HG02981 (cell line): ENCODE data around the gene TPX2.

Source experiments
- ATAC-seq: cut with Tn5 transposase; IDR thresholded peaks from one replicate; pipeline ENCODE4 v1.9.1; 2021; ENCODE audit warnings: mild to moderate bottlenecking, moderate library complexity; ENCODE audit not compliant: unreplicated experiment

The TPX2 gene, protein sequence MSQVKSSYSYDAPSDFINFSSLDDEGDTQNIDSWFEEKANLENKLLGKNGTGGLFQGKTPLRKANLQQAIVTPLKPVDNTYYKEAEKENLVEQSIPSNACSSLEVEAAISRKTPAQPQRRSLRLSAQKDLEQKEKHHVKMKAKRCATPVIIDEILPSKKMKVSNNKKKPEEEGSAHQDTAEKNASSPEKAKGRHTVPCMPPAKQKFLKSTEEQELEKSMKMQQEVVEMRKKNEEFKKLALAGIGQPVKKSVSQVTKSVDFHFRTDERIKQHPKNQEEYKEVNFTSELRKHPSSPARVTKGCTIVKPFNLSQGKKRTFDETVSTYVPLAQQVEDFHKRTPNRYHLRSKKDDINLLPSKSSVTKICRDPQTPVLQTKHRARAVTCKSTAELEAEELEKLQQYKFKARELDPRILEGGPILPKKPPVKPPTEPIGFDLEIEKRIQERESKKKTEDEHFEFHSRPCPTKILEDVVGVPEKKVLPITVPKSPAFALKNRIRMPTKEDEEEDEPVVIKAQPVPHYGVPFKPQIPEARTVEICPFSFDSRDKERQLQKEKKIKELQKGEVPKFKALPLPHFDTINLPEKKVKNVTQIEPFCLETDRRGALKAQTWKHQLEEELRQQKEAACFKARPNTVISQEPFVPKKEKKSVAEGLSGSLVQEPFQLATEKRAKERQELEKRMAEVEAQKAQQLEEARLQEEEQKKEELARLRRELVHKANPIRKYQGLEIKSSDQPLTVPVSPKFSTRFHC

DNA sequence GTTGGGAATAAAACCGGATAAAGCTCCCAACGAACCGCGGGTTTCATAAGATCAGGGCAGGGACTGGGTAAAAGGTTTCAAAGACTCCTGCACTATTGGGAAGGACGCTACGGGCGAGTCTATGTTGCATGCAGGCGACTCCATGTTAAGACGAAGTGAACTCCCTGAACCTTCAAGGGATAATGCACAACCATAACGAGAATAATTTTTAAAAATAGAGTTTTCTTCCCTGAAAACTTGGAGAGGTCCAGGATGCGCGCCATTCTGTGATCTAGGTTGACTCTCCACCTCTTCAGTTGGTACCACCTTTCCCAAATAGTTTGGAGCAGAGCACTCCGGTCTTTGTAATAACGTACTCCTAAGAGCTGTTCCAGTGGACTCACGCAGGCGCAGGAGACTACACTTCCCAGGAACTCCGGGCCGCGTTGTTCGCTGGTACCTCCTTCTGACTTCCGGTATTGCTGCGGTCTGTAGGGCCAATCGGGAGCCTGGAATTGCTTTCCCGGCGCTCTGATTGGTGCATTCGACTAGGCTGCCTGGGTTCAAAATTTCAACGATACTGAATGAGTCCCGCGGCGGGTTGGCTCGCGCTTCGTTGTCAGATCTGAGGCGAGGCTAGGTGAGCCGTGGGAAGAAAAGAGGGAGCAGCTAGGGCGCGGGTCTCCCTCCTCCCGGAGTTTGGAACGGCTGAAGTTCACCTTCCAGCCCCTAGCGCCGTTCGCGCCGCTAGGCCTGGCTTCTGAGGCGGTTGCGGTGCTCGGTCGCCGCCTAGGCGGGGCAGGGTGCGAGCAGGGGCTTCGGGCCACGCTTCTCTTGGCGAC lies at the start of gene TPX2:
Gene TPX2 (plus strand): TSS at position 562 of the 821 bp plus-strand sequence. CDS start 18,187 bp downstream, outside the sequence.
- ATAC-seq = peak; percentile 96

DNA sequence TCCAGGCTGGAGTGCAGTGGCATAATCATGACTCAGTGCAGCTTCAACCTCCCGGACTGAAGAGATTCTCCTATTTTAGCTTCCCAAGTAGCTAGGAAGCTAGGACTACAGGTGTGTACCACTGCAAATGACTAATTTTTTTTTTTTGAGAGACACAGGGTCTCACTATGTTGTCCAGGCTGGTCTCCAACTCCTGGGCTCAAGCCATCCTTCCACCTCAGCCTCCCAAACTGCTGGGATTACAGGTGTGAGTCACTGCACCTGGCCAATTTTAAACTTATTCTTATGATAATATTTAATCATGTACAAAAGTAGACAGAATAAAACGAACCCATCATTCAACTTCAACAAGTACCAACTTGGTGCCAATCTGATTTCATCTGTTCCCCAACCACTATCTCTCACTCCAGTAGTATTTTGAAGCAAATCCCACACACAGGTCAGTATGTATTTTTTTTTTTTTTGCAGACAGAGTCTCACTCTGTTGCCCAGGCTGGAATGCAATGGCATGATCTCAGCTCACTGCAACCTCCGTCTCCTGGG lies 48.9 kb upstream of the TPX2 start:
- ATAC-seq = no peak

DNA sequence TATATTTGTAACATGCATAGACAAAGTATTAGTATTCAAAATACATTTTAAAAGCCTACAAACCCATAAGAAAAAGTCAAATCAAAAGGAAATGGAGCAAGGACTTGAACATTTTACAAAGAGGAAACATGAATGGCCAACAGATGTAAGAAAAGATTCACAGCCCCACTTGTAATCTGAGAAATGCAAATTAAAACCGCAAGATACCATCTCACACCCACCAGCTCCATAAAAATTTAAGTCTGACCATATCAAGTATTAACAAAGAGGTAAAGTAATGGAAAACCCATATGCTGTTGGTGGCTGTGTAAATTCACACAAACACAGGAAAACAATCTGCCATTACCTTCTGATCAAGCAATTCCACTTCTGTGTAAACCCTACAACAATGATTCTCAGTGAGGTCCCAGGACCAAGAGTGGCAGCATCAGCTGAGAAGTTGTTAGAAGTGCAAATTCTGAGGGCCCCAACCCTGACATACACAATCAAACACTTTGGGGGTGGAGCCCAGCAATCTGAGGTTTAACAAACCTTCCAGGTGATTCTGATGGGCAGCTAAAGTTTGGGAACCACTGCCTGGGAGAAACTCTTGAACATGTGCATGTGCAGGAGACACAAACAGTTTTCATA lies 47.3 kb upstream of the TPX2 start:
- no peak for ATAC-seq

DNA sequence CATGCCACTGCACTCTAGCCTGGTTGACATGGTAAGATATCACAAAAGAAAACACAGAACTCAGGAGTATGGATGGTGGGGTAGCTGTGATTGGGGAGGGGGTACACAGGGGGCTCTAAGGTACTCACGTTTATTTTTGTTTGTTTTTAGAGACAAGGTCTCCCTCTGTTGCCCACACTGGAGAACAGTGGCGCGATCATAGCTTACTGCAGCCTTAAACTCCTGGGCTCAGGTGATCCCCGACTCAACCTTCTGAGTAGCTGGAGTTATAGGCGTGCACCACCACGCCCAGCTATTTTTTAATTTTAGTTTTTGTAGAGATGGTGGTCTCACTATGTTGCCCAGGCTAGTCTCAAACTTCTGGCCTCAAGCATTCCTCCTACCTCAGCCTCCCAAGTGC lies 45.7 kb upstream of the TPX2 start:
- ATAC-seq = no peak

DNA sequence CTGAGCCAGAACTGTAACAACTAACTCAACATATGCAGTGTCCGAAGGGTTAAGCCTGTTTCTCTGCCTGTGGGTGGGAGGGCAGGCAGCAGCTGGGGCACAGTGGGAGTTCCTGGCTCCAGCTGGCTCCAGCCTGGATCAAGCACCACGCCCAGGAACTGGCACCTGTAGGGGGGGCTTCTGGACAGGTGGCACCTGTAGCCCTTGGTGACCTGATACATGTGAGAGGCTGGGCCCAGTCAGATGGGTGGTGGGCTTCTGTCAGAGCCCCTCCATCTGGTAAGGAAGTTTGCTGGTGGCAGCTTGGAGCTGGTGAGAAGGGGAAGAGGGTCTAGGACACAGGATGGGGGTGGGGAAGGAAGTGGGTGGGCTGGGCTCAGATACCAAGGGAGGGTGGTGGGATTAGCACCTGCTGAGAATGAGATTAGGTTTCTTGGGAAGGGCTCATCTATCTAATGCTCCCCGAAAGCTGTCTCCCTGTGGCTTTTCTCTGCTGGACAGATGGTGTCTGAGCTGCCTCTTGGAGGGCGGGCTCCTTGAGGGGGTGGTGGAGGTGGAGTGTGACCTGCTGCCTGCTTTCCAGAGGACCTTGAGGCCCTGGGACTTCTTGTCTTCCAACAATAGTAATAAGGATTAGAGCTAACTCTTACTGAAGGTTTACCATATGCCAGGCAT lies 45.0 kb upstream of the TPX2 start:
- ATAC-seq = no peak

DNA sequence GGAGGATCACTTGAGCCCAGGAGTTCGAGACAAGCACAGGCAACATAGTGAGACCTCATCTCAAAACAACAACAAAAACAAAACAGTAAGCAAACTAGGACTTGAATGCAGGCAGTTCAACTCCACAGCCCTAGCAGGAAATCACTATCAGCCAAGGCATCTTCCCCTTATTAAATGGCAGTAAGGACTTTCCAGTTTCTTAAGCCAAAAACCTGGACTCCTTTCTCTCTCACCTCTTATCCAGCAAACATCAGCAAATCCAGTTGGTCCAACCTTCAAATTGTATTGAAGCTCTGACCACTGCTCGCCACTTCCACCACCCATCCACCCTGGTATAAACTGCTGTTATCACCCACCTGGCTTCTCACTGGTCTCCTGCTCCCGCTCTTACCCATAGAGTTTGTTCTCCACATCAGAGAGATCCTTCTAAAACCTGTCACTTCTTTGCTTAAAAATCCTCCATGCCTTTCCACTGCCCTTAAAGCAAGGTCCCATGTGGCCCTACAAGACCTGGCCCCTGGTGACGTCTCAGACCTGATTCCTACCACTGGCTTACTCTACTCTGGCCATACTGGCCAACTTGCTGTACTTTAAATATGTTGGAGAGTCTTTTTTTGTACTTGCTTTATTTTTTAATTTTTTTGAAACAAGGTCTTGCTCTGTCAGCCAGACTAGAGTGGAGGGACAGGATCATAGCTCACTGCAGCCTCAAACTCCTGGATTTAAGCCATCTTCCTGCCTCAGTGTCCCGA lies 44.1 kb upstream of the TPX2 start:
- ATAC-seq = no peak

DNA sequence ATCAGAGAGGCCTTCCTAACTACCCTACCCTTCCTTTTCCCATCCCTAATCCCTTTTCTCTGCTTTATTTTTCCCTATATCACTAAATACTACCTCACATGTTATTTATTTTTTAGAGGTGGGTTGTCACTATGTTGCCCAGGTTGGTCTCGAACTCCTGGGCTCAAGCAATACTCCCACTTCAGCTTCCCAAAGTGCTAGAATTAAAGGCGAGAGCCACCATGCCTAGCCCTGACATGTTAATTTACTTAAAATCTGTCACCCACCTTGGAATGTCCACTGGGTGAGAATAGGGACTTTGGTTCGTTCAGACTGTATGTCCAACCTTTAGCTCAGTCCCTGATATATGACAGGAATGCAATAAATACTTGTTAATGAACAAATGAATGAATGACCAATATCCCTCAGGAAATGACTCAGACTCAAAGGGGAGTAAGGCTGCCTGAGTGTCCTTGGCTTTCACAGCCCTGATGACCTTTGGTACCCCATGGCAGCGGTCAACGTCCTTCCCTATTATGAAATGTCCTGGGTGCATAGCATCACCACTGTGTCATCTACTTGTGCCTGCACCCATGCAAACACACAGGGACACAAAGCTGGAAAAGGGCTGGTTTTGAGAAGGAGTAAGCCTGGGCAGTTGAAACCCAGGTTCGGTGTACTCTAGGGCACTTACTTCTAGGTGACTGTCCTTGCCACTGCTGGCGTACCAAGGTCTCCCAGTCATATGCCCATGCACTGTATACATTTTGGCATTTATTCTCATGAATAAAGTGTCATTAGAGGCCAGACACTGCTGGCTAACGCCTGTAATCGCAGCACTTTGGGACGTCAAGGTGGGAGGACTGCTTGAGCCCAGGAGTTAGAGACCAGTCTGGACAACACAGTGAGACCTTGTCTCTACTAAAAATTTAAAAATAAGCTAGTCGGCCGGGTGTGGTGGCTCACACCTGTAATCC lies 43.0 kb upstream of the TPX2 start:
- ATAC-seq = no peak

DNA sequence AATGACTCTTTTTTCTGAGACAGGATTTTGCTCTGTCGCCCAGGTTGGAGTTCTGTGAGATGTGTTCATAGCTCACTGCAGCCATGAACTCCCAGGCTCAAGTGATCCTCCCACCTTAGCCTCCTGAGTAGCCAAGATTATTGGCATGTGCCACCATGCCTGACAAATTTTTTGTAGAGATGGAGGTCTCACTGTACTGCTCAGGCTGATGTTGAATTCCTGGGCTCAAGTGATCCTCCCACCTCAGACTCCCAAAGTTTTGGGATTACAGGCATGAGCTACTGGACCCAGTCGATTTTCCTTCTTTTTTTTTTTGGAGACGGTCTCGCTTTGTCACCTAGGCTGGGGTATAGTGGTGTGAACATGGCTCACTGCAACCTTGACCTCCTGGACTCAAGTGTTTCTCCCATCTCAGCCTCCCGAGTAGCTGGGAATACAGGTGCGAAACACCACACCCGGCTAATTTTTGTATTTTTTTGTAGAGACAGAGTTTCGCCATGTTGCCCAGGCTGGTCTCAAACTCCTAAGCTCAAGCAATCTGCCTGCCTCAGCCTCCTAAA lies 40.8 kb upstream of the TPX2 start:
- no peak for ATAC-seq

DNA sequence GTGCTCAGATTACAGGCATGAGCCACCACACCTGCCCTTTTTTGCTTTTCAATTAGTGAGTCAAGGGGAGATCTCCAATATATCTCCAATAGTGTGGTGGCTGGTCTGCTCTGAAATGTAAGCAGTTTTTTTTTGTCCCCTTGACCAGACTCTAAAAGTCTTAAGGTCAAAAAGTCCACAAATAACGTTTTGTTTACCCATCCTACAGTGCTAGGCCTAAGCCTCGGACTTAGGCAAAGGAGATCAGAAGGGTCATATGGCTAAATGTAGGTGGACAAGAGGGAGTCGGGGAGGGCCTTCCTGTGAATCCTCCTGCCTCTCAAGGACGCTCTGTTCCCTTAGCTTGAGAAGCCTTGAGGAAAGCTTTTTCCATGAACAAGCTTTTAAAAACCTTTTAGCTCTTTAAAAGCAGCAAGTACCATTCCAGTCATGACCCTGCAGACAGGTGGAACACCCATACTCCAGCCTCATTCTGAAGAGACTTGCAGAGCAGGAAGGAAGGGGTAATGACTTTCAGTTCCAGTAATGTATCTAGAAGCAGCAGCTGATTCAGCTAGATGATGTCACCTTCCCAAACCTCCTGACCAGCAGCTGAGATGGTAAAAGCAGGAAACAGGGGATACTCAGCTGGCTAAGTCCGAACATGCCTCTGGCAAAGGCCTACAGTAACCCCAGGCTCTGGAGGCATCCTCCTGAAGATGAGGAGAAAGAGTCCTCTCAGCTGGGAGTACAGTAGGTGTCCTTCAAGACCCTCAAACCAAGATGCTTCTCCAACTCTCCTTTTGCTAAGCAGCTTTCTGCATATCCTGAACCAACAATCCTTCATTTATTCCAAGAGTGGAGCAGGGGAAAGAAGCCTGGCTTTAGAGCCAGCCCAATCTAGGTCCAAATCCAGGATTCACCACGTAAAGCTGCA lies 40.0 kb upstream of the TPX2 start:
- peak; percentile 95 for ATAC-seq

DNA sequence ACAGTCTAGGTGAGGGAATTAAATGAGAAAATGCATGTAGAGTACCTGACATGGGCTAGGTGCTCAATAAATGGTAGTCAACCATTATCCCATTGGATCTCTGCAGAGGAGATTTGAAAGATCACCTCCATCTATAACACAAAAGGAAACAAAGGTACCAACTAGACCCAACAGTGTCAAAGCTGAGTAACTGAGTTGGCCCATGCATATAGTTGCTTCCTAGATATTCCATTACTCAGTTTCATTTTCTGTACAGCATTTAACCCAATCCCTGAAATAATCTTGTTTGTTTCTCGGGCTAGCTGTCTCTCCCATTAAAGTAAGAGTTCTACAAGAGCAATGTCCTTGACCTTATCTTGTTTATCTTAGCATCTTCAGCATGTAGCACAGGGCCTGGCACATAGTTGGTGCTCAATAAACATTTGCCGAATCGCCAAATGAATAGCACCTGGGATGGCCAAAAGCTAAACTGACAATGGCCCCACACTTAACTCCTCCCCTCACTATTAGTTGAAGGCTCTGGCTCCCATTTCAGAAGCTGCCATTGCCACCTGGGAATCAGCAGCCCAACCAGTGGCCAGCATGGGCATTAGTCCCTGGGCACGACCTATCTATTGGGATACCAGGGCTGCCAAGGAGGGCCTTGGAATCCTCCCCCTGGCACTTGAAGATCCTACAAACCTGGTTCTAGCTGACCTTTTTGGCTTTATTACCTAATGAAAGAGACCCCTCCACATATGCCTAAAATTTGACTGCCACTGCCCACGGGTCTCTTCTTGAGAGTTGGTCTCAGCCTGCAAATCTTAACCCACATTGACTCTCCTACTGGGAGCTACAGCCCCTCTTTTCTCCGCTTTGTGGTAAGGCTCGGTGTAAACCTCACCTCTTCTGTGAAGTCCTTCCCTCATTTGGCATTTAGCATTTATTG lies 39.0 kb upstream of the TPX2 start:
- ATAC-seq = no peak

DNA sequence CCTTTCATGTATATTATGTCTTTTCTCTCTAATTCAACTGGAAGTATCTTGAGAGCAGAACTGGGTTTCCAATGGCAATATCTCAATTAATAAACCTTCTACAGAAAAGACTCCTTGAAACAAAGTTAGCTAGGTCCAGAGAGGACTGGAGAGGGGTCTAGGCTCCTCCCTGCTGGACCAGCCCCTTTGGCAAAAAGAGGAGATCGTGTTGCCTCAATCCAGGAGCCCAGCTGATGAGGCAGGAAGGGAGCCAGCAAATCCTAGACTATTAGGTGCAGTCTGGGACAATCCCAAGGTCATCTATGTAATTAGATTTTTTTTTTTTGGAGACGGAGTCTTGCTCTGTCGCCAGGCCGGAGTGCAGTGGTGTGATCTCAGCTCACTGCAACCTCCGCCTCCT lies 38.3 kb upstream of the TPX2 start:
- no peak for ATAC-seq

DNA sequence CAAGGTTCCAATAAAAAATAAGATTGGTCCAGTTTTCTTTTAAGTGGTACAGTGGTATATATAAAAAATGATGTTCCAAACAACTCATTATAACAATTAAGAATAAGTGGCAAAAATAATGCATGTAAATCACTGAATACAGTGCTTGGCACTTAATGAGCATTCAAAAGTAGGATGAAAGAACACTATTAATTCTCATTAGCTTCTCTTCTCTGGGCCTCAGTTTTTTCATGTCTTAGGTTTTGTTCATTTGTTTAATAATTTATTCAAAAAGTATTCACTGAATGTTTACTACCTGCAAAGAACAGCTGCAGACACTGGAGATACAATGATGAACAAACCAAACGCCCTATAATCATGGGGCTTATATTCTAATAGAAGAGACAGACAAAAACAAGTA lies 37.5 kb upstream of the TPX2 start:
- no peak for ATAC-seq

DNA sequence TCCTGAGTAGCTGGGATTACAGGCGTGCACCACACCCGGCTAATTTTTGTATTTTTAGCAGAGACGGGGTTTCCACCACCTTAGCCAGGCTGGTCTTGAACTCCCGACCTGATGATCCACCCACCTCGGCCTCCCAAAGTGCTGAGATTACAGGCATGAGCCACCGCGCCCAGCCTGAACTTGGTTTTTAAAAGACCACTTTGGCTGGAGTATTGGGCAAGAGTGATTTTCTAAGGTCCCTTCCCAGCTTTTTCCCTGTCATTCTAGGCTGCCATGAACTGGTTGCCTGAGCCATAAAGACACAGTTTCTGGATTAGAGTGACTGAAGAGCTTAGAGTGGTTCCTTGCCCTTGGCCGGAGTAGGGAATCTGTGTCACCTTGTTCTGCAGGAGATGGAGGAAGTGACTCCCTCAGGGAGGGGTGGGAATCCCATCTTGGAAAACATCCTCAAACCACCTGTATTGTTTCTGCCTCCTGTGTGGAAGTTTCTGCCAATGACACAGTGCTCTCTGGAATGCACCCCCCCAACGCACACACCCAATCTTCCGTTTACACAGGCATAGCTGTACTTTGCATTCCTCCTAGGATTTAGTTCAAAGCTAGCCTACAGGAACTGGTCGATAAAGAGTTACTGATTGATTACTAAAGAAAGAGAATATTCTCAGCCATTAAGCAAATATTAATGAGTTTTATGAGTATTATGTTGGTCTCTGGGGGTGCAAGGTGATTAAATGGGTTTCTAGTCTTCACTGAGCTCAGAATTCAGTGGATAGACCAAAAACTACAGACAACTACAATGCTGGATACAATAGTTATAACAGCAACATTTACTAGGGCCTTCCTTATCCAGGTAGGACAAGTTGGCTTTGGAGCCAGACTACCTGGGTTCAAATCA lies 34.6 kb upstream of the TPX2 start:
- ATAC-seq = no peak

DNA sequence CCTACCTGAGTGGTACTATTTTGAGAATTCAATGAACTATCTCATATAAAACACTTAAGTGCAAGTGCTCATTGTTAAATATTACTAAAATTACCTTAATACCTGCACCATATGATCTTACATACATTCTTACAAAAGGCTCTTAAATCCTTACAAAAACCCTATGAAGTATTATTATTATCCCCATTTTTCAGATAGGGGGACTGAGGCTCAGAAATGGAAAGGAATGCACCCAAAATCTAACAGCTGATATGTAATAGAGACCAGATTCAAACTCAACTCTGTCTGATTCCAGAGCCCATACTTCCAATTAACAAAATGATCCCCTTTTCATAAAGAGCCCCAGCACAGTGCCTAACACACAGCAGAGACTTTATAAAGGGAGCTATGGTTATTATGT lies 33.9 kb upstream of the TPX2 start:
- ATAC-seq = no peak
